Measurements from ENCODE around the gene IGFBP6. TPM values are rescaled to one million over a fixed set of nuclear protein-coding genes. Genes with fewer than 3 reads are reported as not detected.

The IGFBP6 gene
- total RNA-seq, 1 experiment from 2014 or later: 7.3 TPM

DNA sequence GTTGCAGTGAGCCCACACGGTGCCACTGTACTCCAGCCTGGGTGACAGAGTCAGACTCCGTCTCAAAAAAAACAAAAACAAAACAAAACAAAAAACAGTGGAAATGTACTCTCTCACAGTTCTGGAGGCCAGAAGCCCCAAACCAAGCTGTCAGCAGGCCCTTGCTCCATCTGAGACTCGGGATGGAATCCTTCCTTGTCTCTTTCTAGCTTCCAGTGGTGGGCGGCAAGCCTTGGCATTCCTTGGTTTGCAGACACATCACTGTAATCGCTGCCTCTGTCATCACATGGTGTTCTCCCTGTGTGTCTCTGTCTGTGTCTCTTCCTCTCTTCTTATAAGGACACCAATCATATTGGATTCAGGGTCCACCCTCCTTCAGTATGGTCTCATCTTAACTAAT lies 41.2 kb upstream of the IGFBP6 start:
- TF ChIP-seq, protein P1, sequence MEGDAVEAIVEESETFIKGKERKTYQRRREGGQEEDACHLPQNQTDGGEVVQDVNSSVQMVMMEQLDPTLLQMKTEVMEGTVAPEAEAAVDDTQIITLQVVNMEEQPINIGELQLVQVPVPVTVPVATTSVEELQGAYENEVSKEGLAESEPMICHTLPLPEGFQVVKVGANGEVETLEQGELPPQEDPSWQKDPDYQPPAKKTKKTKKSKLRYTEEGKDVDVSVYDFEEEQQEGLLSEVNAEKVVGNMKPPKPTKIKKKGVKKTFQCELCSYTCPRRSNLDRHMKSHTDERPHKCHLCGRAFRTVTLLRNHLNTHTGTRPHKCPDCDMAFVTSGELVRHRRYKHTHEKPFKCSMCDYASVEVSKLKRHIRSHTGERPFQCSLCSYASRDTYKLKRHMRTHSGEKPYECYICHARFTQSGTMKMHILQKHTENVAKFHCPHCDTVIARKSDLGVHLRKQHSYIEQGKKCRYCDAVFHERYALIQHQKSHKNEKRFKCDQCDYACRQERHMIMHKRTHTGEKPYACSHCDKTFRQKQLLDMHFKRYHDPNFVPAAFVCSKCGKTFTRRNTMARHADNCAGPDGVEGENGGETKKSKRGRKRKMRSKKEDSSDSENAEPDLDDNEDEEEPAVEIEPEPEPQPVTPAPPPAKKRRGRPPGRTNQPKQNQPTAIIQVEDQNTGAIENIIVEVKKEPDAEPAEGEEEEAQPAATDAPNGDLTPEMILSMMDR (conservative IDR thresholded peaks at IDR 0.05; ENCODE audit: low read depth, low read length): no peak
- TF ChIP-seq EZH2 (IDR thresholded peaks at IDR 0.05; ENCODE audit: borderline replicate concordance, low read depth, low read length, poor library complexity, severe bottlenecking): no peak
- H3K9me3 ChIP-seq (ENCODE audit: low read depth, low read length, poor library complexity, severe bottlenecking): no peaks in the 10 kb centered on the region
- peaks cover 25% of the 10 kb centered on the region for H3K4me1 ChIP-seq (ENCODE audit: insufficient read depth, low read length, poor library complexity, severe bottlenecking)
- no peaks in the 10 kb centered on the region for H3K36me3 ChIP-seq (ENCODE audit: insufficient read depth, low read length, poor library complexity, severe bottlenecking)
- BruUV-seq (replicated peaks): no TSS peak
- ChIA-PET CTCF (interaction anchor here (2.1 kb wide), 1 partner anchor 10 kb away, joined by 6 read pairs; no protein-coding TSS in a partner anchor), POLR2A (ENCODE audit: low non-redundant PET) (no interaction called here)
- H3K27me3 ChIP-seq (replicated peaks; ENCODE audit: insufficient read depth, low read depth, low read length, poor library complexity): no peaks in the 10 kb centered on the region
- no peak overlapping the region for H3K27ac ChIP-seq (ENCODE audit: low read depth, low read length, poor library complexity, severe bottlenecking)
- DNase-seq (ENCODE audit: low spot score): no peak
- H3K4me3 ChIP-seq (ENCODE audit: low read depth, low read length, poor library complexity, severe bottlenecking): no peak overlapping the region
- intact Hi-C loops (cut with micrococcal nuclease; ENCODE audit: unreplicated experiment): no loop called here

DNA sequence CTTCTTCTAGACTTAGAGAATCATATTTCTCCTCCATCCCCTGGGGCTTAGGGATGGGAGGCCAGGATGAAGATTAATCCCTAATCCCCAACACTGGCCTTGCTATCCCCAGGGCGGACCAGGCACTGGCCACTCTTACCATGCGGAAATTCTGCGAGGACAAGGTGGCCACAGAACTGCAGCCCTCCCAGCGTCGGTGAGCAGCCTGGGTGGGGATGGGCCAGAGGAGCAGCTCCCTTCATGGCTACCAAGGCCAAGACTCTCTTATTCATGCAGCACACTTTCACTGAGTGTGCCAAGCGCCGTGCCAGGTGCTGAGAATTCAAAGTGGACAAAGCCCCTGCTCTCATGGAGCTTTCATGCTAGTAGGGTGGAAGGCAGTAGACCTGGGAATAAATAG lies 40.6 kb upstream of the IGFBP6 start:
- H3K27ac ChIP-seq (ENCODE audit: low read depth, low read length, poor library complexity, severe bottlenecking): no peak overlapping the region
- no TSS peak for BruUV-seq (replicated peaks)
- no peaks in the 10 kb centered on the region for H3K27me3 ChIP-seq (replicated peaks; ENCODE audit: insufficient read depth, low read depth, low read length, poor library complexity)
- POLR2A ChIA-PET (ENCODE audit: low non-redundant PET): no interaction called here
- intact Hi-C loops (cut with micrococcal nuclease; ENCODE audit: unreplicated experiment): no loop called here
- H3K9me3 ChIP-seq (ENCODE audit: low read depth, low read length, poor library complexity, severe bottlenecking): no peaks in the 10 kb centered on the region
- TF ChIP-seq EZH2 (IDR thresholded peaks at IDR 0.05; ENCODE audit: borderline replicate concordance, low read depth, low read length, poor library complexity, severe bottlenecking): no peak
- TF ChIP-seq, protein P1 (conservative IDR thresholded peaks at IDR 0.05; ENCODE audit: low read depth, low read length): no peak
- CTCF ChIA-PET: interaction anchor here (2.1 kb wide), 1 partner anchor 9 kb away, joined by 6 read pairs; no protein-coding TSS in a partner anchor
- no peaks in the 10 kb centered on the region for H3K36me3 ChIP-seq (ENCODE audit: insufficient read depth, low read length, poor library complexity, severe bottlenecking)
- H3K4me3 ChIP-seq (ENCODE audit: low read depth, low read length, poor library complexity, severe bottlenecking): no peak overlapping the region
- DNase-seq (ENCODE audit: low spot score): no peak
- peaks cover 24% of the 10 kb centered on the region for H3K4me1 ChIP-seq (ENCODE audit: insufficient read depth, low read length, poor library complexity, severe bottlenecking)

DNA sequence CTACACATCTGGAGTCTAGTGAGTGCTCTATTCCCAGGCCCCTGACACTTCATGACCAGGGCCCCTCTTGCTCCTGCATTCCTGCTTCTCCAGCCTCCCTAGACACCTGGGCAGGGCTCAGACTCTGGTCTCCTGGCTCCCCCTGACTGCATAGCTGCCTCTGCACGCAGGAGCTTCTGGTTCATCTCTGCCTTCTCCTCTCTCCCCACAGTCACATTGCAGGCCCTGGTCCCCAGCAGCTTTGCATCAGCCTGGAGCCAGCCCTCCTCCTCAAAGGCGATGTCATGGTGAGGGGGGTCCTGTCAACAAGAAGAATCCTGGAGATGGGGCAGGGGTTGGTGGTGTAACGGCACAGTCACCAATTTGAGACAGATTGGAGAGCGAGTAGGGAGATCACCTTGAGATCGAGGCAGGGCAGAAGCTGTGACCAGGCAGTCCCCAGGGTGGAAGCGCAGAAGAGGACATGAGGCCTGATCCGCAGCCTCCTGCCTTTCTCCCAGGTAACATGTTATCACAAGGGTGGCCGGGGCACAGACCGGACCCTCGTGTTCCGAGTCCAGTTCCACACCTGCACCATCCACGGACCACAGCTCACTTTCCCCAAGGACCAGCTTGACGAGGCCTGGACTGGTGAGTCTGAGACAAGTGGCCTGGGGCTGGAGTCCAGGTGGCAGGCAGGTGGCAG lies 39.5 kb upstream of the IGFBP6 start:
- Histone ChIP-seq H3K9me3 (ENCODE audit: low read depth, low read length, poor library complexity, severe bottlenecking) (no peaks in the 10 kb centered on the region), H3K27me3 (replicated peaks; ENCODE audit: insufficient read depth, low read depth, low read length, poor library complexity) (no peaks in the 10 kb centered on the region), H3K4me1 (ENCODE audit: insufficient read depth, low read length, poor library complexity, severe bottlenecking) (peaks cover 17% of the 10 kb centered on the region), H3K27ac (ENCODE audit: low read depth, low read length, poor library complexity, severe bottlenecking) (no peak overlapping the region), H3K36me3 (ENCODE audit: insufficient read depth, low read length, poor library complexity, severe bottlenecking) (no peaks in the 10 kb centered on the region), H3K4me3 (ENCODE audit: low read depth, low read length, poor library complexity, severe bottlenecking) (no peak overlapping the region)
- DNase-seq (ENCODE audit: low spot score): no peak
- POLR2A ChIA-PET (ENCODE audit: low non-redundant PET): no interaction called here
- intact Hi-C loops (cut with micrococcal nuclease; ENCODE audit: unreplicated experiment): no loop called here
- CTCF ChIA-PET: no interaction called here
- TF ChIP-seq EZH2 (IDR thresholded peaks at IDR 0.05; ENCODE audit: borderline replicate concordance, low read depth, low read length, poor library complexity, severe bottlenecking): no peak
- TF ChIP-seq, protein P1 (conservative IDR thresholded peaks at IDR 0.05; ENCODE audit: low read depth, low read length): no peak
- no TSS peak for BruUV-seq (replicated peaks)

All from A673 (cell line).